HG03565 (cell line): ENCODE results near the gene CDKAL1.
"Not testable (repeated sequence)": the region's sequence is repeated elsewhere in the genome, so short reads cannot be mapped to it uniquely, and the experiment has no call there.

Experiments used
- ATAC-seq: cut with Tn5 transposase; IDR thresholded peaks from one replicate; pipeline ENCODE4 v1.9.1; 2021; ENCODE audit warnings: mild to moderate bottlenecking, moderate library complexity; ENCODE audit not compliant: unreplicated experiment

Gene CDKAL1

DNA sequence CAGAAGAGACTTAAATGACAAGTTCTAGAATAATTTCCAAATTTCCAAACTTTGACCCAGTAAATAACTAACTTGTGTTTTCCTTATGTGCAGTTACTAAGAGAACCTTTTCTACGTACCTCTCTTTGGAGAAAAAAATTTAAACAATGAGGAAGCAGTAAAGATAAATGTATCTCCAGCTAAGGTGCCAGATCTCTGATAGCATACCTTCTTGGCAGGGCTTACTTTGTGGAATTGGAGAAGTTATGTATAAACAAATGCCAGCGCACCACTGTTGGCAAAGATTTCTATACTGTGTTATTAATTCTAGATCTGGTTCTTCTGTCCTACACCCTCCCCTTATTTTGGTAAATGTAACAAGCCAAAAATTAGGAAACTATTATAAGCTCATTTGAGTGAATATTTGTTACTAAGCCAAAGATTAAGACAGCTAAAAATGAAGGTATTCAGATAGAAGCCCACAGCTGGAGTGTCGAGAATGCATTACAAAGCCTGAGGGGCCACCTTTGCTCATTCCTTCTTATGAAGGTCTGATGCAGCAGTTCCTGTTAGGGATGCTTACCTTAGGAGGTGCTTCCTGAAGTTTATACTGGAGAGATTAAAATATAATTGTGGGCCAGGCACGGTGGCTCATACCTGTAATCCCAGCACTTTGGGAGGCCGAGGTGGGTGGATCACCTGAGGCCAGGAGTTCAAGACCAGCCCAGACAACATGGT is 686.2 kb downstream of the CDKAL1 start:
- ATAC-seq = no peak

DNA sequence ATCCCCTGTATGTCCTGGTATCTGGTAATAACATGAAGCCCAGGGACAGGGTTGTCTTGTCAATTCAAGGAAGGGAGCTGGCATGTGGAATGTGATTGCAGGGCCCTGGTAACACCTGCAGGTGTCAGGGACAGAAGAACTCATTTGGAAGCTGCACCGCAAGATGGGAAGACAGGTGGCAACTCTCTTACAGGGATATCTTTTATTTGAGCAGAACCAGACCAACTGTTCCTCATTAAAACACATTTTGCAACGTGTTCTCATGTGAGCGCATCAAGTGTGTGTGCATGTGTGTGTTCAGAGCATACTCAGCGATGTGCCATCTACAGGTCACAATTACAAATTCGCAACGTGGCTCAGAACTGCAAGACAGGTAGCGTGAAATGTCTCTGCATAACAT is 688.4 kb downstream of the CDKAL1 start:
- no peak for ATAC-seq

DNA sequence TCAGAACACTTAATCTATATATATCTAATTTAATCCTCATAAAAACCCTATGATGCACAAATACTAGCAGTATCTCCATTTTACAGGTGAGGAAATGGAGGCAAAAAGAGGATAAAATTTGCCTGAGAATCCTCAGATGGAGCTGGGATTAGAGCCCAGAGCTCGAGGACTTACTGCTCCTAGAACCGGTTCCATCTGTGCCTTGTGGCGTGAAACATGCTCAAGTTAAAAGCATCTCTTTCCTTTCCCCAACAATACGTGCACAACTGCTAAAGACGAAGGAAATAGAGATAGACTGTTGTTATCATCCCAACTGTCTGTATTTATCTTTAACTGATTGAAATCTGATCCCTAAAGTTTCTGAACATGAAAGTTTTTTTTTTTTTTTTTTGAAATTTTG is 691.7 kb downstream of the CDKAL1 start:
- ATAC-seq = no peak

DNA sequence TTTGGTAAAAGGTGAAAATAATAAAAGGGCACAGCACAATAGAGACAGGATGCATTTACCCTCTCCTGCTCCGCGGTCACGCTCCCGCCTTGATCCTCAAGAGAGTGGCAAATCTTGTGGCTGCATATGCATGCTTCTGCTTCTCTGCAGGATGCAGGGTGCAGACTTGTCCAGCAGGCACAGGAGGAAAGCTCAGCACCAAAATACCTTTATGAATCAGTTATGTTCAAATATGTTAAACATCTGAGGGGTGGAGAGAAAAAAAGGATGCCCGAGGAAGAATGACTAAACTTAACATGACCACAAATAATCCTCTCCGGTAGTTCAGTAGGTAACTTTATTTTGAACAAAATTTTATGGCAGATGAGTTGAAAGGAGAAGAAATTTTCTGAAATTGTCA is 693.2 kb downstream of the CDKAL1 start:
- no peak for ATAC-seq

DNA sequence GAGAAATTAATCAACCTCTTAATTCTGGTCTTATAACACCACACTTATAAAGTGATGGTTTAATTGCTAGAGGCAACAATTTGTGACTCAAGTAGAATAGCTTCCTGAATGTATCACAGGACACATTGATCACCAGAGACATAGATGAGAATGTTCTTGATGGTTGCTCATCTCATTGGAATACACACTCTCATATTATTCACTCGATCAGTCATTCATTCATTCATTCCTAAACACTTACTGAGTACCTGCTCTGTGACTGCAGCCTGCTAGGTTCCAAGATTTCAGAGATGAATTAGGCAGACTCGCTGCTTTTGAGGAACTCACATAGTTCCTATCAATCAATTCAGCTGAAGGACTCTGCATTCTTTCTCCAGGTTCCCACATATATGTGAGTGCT is 694.2 kb downstream of the CDKAL1 start:
- ATAC-seq = no peak

DNA sequence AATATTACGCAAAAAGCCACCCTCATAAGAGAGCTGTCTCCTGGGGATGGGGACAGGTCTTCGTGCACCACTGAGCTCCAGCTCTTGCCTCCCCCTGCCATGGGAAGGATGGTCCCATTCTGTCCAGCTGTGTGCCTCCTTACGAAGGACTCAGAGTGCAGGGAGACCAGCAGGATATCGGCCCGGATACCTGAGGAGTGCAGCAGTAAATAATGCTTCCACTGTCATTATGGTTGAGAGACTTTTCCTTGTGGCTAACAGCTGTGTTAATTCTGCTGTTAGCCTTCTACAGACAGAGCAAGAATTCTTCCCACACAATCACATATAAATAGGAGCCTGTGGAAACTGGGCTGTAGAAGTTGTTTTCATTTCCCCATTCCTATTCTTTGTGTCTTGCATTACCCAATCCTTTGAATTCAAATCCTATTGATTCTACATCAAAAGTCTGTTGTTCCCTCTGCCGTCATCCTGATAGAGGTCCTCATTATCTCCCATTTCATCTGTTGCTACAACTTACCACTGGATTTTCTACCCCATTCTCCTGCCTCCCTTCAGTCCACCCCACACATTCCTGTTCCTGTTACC is 694.7 kb downstream of the CDKAL1 start:
- no peak for ATAC-seq

DNA sequence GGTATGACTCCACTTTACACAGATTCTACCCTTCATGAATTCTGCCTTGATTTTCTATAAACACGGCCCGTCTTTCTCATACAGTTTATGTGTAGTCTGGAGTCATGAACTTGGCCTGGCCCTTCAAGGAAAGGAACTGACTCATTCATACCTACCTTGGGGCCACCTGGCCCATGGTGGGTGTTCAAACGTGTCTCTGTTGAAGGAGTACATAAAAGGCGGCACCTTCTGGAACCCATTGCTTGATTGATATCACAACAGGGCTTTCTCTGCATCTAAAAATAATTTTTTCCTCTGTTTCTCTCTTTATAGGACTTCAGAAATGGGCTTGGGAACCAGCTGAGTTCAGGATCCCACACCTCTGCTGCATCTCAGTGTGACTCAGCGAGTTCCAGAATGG is 696.3 kb downstream of the CDKAL1 start:
- ATAC-seq = no peak

DNA sequence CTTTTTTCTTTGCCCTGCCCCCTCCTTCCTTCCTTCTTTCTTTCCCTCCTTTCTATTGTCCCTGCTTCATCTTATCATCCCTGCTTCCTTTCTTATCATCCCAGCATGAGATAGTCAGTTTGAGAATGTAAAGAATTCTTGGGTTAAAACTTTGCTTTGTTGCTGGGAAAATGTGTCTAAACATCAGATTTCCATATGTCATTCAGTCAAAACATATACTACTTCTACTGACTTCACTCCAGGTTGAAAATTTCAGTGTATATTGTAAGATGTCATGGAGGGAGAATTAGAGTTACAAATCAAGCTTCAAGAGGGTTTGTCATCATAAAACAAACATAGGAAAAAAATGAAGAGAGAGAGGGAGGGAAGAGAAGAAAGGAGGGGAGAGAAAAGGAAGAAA is 700.9 kb downstream of the CDKAL1 start:
- no peak for ATAC-seq

DNA sequence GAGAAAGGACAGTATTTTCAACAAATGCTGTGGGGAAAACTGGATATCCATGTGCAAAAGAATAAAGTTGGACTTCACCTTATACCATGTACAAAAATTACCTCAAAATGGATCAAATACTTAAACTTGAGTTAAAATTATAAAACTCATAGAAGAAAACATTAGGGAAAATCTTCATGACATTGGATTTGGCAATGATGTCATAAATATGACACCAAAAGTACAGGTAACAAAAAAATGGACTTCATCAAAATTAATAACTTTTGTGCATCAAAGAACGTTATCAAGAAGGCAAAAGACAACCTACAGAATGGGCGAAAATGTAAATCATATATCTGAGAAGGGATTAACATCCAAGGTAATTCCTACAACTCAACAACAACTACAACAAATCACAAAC is 704.0 kb downstream of the CDKAL1 start:
- ATAC-seq = no peak

DNA sequence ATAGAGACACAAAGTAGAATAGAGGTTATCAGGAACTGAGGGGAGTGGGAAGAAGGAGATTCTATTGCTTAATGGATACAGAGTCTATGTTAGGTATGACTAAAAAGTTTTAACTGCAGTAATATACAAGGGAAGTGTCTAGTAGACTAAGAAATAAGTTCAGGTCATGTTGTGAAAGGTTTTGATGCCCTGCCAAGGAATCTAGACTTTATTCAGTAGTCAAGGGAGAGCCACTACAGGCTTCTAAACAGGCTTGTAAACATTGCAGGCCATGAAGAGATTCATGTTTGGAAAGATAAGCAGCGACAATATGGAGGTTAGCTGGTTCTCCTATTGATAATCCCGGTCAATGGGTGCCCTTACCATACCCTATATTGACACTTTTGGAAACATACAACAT is 706.5 kb downstream of the CDKAL1 start:
- no peak for ATAC-seq

DNA sequence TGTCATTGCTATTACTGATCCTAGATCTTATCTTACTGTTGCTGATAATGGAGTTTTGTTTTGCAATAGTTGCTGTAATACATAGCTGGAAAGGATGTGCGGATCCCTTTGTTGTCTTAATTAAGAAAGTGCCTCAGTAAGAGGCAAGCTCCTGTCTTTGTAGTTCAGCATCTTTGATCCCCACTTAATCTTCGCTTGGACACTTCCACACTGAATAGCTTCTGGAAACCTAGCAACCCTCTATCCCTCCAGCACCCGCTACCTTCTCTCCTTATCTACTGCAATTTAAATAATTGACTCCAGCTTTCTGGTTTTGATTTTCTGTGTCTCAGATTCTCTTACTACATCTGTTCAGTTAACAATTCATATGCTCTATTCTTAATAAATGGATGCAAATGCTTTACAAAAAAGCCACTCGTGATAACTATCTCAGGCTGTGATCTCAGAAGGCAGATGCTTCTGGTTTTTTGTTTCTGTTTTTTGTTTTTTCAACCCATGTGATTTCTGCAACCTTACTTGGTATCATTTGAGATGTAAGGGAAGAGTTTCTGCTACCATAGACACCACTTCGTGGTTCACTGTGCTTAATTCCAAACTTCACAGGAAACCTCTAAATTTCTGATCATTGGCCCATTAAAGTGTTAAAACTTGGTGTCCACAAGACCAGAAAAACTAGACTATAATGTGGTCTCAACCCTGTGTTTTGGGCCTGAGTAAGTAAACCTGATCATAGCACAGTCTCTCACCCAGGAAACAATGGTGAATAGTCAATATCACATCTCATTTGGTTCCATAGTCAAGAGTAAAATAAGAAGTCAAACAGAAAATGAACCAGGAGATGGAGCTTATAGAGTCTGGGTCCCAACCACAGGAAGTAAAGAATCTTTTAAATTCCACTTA is 707.2 kb downstream of the CDKAL1 start:
- ATAC-seq = no peak

DNA sequence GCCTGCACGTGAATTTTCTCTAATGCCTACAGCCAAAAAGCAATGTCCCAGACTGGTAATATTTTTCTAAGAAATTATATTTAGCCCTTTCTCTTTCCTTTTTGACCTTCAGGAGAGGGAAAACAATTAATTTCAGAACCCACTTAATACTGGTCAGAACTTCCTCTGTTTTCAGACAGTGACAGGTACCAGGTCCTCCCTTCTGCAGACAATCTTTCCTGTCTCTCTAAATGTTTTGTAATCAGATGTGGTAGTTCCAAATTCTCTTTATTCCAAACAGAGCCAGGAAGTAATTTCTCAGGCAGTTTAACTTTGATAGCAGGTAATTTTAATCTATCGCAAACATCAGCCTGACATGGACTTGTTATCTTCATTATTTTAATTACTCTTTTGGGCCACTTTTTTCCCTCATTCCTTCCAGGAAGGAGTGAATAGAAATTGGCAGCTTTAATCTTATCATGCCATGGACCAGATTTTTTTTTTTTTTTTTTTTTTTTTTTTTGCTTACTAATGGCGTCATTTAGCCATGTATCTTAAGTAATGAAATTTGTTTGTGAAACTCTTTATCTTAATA is 710.7 kb downstream of the CDKAL1 start:
- ATAC-seq = no peak

DNA sequence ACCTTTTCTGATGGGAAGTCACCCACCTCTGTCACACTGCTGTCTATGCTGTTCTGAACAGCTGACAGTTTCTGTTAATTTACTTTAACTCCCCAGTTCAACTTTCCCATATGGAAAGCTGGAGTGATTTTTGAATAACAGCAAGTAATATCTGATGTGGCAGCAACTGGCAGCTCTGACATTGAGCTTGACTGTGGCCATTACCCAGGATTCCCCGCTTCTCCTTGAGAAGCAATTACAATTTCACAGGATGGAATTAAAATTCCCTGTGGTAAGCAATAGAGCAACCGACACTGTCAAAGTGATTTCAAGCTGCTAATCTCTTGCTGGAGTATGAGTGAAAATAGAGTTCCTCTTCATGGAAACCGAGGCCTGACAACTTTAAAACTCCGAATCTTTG is 711.2 kb downstream of the CDKAL1 start:
- ATAC-seq = no peak

DNA sequence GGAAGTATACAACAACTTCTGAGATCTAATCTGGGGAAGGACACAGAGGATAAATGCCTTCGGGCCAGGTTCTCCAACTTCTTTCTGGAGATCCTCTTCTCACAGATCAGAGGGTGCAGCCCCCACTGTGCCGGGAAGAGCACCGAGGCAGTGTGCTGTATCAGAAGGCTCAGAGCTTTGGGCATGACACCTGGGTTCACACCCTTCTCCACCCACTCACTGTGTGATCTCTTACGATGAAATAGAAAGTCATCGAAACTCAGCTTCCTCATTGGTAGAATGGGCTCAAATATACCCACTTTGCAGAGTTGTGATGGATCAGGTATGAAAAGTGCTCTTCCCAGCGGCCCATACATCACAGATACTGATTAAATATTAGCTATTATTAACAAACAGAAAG is 711.8 kb downstream of the CDKAL1 start:
- no peak for ATAC-seq

DNA sequence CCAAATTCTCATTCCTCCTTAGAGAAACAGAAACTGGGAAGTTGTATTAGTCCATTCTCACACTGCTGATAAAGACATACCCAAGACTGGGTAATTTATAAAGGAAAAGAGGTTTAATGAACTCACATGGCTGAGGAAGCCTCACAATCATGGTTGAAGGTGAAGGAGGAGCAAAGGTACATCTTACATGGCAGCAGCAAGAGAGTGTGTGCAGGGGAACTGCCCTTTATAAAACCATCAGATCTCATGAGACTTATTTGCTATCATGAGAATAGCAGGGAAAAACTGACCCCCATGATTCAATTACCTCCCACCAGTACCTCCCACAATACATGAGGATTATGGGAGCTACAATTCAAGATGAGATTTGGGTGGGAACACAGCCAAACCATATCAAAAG is 720.2 kb downstream of the CDKAL1 start:
- not testable (repeated sequence) for ATAC-seq

DNA sequence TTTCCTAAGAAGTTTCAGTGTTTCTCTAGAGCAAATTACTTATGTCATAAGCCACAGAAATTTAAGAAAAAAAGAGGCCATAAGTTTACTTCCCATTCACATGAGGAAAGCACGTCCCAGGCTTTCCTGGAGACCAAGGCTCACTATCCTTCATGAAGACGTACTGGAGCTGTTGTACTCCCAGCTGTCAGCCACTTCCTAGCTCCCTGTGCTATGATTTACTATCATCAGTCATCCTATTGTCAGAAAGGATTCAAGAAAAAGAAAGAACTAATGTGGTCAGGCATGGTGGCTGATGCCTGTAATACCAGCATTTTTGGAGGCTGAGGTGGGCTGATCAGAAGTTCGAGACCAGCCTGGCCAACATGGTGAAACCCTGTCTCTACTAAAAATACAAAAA is 721.9 kb downstream of the CDKAL1 start:
- no peak for ATAC-seq

DNA sequence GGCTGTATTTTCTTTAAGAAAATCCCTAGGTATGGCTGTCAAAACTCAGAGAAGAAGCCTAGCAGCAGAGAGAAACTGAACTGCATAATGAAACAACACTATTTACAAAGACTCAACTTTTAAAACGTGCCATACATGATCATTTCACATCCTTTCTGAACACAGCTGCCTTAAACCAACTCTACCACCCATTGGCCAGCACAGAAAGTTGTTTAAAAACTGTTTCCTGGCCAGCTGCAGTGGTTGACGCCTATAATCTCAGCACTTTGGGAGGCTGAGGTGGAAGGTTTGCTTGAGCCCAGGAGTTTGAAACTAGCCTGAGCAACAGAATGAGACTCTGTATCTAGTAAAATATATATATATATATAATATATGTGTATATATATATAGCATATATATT is 722.9 kb downstream of the CDKAL1 start:
- ATAC-seq = no peak

DNA sequence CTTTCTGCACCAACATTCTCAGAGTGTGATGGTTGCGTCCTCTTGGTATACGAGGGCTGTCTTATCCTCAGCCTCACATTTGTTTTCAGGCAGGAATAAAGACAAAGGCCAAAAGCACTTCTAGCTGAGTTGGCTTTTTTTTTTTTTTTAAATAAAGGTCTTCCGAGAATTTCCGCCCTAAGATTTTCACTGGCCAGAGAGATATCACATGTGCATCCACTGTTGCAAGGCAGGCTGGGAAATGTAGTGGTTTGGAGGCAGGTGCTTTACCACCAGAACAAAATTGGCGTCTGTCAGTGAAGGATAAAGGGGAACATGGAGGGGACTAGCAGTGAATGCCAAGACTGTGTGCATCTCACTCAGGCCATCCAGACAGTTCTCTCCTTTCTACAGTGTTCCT is 724.4 kb downstream of the CDKAL1 start:
- no peak for ATAC-seq

DNA sequence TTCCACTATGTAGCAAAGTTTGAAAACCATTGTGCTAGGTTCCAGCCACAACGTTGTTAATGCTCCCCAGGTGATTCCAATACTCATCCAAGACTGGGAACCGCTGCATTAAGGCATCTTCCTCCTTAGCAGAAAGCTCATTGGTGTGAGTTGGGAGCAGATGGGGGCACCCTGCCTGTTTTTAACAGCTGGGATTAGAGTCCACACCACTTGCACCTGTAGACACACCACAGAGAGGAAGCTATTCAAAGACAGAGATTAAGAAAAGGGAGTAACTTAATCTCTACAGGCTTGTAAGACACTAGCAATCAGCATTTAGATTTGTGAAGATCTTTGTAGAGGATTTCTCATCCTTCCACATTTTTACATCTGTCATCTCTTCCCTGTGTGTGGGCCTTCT is 725.4 kb downstream of the CDKAL1 start:
- no peak for ATAC-seq

DNA sequence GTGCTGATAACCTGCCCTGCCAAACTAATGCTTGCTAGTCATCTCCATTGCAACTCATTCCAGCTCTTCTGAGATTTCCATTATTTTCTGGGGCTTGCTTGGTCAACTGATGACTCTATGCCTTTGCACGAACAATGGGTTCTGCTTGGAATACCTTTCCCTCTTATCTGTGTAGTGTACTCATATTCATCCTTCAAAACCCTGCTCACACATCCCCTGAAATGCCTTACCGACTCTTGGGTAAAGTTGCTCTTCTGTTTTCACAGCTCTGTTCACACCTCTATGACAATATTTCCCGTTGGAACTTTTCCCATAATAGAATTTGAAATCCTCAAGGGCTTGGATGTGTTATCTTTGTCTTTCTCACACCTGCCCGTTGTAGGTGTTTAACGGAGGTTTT is 728.2 kb downstream of the CDKAL1 start:
- no peak for ATAC-seq

DNA sequence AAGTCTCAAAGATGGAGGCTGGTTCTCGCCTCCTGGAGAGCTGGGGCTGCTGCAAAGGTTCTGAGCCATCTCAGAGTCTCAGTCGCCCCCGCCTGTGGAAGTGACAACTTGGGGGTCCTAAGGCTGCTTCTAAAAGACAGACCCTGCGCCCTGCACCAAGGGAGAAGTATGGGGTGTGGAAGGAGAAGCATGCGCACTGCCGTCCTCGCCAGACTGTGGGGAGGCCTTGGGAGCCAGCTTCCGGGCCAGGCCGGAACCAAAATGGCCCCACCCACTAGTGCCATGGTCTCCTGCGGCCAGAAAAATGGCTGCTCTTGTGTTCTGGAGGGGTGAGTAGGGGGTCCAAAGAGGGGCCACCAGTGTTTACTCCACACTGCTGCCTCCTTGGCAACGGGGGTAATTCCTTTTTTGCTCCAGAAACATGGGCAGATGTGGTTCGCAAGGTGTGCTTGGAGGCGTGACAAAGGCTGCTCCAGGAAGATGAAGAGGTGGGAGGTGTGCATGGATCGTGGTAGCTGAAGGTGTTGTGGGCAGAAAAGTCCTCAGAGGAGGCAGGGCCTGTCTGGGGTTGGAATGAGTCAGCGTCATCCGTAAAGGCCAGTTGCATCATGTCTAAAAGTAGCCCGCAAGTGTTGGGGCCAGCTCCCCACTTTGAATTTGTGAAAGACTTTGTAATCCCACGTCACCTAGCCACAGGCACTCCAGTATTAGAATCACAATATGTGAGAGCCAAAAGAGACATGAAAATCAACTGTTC is 729.5 kb downstream of the CDKAL1 start:
- ATAC-seq = peak; percentile 80
